HG02870 (cell line): ENCODE results near the gene PTPRN2.
"Not testable (repeated sequence)": the region's sequence is repeated elsewhere in the genome, so short reads cannot be mapped to it uniquely, and the experiment has no call there.

Experiments used
- ATAC-seq: cut with Tn5 transposase; IDR thresholded peaks from one replicate; pipeline ENCODE4 v1.9.1; 2021; ENCODE audit warnings: mild to moderate bottlenecking, moderate library complexity; ENCODE audit not compliant: unreplicated experiment

PTPRN2 gene

DNA sequence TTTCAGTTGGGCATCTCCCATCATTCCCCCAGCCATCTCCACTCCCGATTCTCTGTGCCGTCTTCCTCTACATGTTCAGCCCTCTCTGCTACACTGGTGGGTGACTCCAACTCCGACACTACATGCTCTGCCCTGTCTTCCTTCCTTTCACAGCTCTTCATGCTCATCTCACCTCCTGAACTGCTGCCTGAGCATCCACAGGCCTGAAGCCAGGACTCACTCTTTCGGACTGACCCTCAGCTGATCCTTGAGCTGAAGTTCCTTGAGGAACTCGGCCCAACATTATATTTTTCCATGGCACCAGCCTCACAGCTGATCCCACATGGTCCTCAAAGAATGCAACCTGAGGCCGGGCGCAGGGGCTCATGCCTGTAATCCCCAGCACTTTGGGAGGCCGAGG lies 538.4 kb downstream of the PTPRN2 start:
- ATAC-seq, result no peak

DNA sequence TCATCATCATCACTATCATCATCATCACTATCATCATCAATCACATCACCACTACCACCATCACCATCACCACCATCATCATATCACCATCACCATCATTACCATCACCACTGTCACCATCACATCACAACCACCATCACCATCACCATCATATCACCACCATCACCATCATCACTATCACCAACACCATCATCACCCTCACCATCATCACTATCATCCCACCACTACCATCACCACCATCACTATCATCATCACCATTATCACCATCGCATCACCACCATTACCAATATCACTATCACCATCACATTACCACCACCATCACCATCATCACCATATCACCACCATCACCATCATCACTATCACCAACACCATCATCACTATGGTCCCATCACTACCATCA lies 539.1 kb downstream of the PTPRN2 start:
- no peak for ATAC-seq

DNA sequence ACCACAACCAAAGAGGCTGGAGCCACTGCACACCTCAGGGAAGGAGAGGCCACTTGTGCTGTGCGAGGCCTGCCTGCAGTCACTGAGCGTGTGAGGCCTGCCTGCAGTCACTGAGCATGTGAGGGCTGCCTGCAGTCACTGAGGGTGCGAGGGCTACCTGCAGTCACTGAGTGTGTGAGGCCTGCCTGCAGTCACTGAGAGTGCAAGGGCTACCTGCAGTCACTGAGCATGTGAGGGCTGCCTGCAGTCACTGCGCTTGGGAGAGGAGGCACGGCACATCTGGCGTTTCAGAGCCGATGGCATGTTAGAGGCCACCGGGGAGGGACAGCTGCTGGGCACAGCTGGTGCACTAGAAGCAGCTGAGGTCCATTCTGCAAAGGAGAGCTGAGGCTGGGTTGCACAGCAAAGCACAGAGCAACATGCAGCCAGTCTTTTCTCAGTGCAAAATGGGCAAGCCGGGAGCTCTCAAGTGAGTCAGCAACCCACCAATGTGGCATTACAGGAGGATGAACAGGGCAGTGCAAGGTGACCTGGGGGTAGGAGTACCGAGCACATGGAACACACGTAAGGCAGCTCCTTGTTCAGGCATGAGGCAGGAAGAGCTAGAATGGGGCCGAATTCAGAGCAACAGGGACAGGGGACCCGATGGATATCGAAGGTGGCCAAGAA lies 540.1 kb downstream of the PTPRN2 start:
- no peak for ATAC-seq

DNA sequence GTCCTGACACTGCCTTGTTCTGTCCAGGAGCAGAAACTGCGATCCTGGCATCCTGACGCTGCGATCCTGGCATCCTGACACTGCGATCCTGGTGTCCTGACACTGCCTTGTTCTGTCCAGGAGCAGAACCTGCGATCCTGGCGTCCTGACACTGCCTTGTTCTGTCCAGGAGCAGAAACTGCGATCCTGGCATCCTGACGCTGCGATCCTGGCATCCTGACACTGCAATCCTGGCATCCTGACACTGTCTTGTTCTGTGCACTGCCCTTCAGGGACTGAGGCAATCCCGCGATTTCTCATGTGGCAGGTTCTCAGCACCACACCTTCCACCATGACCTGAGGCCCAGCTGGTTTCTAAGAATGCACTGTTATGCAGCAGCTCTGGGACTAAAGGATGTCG lies 541.4 kb downstream of the PTPRN2 start:
- not testable (repeated sequence) for ATAC-seq

DNA sequence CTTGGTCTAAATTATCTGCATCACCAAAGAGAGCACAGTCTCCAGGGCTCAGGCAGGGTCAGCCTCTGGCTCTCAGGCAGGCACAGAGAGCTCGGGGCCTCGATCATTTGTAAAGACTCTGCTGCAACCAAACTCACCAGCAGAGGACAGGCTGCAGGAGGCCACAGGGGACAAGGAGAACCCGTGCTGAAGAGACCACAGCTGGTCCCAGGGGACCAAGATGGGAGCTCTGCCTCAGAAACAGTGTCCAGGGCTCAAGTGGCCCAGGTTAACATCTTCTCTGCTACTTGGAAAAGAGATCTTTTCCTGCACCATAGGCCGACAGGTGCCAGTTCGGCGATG lies 543.2 kb downstream of the PTPRN2 start:
- ATAC-seq, result no peak

DNA sequence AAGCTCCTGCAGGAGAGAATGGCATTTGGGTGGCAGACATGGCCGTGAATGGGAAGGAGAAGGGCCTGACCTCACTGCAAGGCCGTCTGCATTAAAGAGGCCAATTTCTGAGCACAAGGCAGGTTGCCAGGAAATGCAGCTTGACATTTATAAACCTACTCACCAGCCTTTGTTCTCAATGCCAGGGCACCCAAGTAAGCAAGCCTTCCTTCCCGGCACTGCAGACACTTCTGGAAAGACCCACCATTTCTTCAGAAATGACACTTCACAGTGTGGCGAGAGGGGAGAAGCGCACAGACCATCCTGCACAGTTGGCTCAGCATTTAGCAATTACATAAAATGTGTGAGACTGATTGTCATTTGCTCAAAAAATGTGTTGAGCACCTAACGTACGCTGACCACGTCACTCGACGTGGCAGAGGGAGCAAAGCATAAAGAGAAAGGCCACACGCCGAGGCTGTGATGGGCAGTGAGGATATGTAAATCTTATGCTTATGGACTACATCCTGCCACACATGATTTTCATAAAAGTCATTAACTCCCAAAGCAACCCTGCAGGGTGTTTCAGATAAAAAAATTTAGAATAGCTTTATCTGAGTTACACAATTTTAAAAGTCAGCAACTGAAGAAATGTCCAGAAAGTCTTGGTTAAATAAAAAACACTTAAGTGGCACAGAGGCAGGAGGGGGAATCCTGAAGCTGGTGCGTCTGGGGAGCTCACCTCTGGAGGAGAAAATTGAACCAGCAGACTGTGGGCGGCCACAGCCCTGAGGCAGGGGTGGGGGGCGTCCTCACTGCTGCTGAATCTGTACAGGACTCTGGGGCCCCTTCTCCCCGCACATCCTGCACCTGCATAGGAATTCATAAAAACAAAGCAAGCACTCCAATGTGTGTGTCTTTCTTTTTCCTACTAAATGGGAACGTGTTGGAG lies 543.8 kb downstream of the PTPRN2 start:
- ATAC-seq, result no peak

DNA sequence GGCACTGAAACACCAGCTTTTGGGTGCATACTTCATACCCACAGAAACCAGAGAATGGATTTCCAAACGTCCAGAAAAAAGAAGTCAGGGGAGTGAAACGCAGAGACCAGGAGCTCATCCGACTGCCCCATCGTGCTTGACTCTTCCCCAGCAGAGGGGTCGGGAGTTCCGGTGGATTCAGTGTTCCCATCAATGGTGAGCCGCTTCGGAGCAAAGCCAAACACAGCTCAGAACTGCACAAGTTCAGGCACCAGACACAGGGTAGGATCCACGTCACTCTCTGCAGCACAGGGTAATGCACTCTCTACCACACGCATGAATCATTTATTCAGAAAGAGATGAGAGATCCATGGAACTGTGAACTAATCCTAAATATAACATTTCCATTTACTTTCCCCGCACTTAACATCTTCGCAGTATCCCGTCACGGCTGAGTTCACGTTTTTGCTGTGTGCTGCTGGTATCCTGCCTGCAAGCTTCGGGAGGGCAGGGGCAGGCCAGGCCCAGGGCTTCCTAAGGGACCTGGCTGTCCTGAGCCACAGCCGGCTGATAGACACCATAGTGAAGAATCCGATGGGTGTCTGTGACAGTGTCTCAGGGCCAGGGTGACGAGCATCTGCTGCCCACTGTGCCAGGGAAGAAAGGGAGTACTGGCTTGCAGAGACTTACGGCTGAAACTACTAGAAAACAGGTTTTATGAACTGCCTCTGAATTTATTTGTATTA lies 545.3 kb downstream of the PTPRN2 start:
- ATAC-seq, result no peak

DNA sequence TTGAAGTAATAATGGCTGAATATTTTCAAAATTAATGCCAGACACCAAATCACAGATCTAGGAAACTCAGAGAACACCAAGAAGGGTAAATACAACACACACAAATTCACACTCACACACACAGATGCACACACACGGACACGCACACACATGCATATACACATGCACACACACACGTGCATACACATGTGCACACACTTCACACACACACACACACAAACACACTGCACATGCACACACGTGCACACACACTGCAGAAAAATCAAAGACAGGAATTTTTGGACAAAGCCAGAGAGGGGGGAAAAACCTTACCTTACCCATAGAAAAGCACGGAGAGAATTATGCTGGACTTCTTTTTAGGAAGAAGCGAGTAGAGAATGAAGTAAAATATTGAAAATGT lies 547.4 kb downstream of the PTPRN2 start:
- no peak for ATAC-seq

DNA sequence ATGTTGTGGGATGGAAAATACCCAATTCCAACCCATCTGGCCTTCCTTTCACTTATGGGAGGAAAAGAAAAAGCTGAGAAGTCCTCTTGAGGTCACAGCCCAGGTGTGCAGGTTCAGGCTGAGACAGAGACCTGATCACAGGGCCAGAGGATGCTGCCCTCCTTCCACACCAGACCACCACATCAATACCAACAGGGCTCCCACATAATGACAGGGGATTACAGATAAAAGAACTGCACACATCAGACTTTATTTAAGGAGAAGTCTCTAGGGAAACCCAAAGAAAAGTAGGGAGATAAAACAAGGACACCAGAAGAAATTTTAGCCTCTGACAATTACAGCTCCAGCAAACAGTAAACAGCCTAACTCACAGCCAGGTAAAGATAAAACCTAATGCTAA lies 548.4 kb downstream of the PTPRN2 start:
- no peak for ATAC-seq

DNA sequence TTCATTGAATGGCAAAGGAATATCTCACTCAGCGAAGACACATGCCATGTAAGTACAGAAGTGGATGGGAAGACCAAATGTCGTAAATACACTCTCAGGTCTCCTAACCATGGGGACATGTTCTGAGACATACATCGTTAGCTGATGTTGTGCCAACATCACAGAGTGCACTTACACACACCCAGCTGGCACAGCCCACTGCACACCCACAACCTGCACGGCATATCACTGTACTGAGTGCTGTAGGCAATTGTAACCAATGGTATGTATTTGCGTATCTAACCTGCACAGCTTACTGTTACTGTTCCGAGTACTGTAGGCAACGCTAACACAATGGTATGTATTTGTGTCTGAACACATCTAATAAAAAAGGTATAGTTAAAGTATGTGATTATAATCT lies 550.4 kb downstream of the PTPRN2 start:
- no peak for ATAC-seq

DNA sequence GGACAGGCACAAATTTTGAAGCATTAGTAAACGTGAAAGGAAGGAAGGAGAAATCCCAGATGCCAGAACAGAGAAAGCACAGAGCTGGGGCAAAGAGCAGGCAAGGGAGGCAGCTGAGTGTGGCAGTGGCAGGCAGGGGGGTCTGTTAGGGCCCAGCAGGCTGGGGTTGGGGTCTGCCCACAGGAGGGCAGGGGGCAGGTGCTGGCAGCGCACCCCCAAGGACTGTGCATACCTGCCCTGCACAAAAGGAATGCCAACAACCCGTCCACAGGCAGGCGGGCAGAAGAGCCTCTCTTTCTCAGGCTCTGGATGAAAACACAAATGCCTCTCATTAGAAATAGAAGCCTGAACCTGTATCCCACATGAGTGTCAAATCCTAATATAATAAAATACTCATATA lies 552.3 kb downstream of the PTPRN2 start:
- no peak for ATAC-seq

DNA sequence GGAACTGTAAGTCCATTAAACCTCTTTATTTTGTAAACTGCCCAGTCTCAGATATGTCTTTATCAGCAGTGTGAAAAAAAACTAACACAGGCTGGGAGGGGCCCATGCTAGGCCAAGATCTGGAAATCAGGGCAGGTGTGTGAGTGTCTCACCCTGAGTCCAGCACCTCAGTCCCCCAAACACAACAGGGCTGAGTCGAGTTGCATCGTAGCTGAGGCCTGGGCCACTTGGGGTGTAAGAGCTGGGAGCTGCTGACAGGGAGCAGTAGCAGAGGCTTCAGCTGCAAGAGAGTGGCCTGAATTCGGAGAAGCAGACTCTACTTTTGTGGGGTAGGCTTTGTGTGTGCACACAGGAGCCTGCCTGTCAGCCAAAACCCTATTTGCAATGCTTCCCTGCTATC lies 553.1 kb downstream of the PTPRN2 start:
- ATAC-seq, result no peak

DNA sequence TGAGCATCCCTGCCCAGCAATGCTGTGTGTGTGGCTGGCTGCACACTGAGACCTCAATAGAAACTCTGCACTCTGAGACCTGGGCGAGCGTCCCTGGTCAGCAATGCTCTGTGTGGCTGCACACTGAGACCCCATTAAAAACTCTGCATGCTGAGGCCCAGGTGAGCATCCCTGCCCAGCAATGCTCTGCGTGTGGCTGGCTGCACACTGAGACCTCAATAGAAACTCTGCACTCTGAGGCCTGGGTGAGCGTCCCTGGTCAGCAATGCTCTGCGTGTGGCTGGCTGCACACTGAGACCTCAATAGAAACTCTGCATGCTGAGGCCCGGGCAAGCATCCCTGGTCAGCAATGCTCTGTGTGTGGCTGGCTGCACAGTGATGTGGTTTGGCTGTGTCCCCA lies 553.7 kb downstream of the PTPRN2 start:
- ATAC-seq, result not testable (repeated sequence)

DNA sequence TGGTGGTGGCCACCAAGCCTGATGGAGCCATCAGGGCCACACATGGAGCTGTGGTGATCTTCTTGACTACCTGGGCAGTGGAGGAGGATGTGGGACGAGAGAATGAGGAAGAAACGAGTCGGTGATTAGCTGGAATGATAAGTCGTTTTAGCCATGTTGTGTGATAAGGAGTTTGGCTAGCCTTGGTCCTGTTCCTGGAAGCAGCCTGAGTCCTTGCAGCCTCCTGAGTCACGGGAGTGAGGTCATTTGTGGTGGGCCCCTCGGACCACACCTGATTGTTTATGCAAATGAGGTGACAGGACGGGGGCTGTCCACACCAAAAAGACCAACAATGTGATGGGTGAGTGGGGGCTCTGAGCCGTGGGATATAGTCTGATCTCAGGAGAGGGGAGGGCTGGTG lies 554.4 kb downstream of the PTPRN2 start:
- no peak for ATAC-seq

DNA sequence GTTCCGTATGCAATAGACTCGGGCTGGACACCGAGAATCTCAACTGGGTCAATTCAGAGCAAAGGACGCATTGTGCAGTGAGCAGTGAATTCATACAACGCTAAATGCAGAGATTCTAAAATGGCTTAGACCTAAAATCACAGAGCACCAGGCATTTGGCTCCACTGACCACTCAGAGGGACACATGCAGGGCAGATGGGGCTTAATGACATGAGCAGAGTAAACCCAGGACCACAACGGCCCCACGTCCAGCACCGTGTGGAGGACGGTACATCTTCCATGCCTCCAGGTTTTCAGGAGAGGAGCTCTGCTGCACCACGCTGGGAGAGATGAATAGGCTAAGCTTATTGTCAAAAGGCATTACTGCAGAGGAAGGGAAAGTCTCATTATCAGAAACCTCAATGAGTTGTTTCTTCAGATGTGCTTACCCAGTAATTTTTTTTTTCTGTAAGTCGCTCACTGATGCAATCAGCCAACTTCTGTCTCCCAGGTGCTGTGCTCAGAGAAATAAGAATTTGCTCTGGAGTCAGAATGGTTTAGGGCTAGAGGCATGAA lies 555.0 kb downstream of the PTPRN2 start:
- no peak for ATAC-seq

DNA sequence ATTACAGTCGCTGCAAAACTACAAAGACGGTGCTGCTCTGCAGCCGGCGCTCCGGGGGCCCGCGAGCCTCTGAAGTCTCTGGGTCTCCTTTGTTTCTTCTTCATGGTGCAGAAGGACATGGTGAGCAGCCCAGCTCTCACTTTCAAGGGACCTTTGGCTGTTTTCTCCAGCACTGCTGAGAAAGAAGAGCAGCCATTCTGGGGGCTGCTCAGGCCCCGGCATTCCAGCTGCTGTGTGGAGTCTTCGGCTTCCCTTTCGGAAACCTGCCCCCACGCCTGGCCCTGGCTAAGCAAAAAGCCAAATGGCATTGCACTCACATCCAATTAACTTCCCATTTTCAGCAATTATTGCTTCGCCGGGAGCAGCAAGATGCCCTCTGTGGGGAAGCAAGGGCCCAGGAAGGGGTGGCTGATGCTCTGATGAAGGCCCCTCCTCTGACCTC lies 555.7 kb downstream of the PTPRN2 start:
- no peak for ATAC-seq

DNA sequence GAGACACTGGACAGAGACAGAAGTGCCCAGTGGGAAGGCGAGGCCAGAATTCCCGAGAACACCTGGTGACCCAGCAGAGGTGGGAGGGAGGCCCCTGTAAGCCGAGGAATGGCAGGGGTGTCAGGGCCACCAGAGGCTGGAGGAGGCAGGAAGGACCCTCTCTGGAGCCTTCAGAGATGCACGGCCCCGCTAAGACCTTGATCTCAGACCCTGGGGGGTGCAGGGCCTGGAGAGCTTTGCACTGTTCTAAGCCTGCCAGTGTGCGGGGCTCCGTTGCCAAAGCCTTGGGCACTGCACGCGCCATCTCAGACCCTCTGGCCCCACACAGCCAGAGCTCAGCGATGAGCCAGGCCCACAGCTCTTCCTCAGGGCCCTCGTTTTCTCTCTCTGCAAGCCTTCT lies 557.1 kb downstream of the PTPRN2 start:
- ATAC-seq, result no peak

DNA sequence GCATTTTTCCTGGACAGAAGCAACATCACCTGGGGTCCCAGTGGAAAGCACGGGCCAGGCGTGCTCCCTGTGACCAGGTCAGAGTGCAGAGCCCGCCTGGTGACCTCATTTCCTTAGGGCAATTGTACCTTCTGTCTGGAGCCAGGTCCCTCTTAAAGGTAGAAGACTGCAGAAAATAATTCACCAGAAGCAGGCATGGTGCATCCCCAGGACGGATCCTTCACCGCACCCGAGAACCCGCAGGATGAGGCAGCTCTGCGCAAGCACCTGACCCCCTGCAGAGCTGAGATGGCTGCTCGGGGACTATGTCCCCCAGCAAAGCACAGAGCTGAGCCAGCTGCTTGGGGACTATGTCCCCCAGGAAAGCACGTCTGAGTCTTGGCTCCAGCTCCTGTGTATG lies 557.6 kb downstream of the PTPRN2 start:
- no peak for ATAC-seq

DNA sequence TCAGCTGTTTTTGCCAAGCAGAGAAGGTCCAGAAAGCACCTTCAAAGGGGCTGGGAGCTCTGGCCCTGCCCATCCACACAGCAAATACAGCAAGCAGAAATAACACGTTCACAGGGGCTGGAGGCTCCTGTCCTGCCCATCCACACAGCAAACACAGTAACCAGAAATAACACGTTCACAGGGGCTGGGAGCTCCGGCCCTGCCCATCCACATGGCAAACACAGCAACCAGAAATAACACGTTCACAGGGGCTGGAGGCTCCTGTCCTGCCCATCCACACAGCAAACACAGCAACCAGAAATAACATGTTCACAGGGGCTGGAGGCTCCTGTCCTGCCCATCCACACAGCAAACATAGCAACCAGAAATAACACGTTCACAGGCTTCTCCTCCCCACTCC lies 558.1 kb downstream of the PTPRN2 start:
- no peak for ATAC-seq

DNA sequence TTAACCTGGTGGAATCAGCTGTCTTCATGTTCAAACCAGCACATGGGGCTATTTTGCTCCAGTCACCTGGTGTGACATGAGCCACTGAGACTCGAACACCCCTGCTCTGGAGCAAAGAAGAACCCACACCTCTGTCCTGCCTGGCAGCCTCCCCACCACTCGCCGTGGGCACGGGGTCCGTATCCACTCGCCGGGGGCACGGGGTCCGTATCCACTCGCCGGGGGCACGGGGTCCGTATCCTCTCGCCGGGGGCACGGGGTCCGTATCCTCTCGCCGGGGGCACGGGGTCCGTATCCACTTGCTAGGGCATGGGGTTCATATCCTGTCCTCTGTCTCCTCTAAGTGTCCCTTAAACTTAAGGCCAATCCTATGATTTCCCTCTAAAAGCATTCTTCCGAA lies 558.7 kb downstream of the PTPRN2 start:
- no peak for ATAC-seq

DNA sequence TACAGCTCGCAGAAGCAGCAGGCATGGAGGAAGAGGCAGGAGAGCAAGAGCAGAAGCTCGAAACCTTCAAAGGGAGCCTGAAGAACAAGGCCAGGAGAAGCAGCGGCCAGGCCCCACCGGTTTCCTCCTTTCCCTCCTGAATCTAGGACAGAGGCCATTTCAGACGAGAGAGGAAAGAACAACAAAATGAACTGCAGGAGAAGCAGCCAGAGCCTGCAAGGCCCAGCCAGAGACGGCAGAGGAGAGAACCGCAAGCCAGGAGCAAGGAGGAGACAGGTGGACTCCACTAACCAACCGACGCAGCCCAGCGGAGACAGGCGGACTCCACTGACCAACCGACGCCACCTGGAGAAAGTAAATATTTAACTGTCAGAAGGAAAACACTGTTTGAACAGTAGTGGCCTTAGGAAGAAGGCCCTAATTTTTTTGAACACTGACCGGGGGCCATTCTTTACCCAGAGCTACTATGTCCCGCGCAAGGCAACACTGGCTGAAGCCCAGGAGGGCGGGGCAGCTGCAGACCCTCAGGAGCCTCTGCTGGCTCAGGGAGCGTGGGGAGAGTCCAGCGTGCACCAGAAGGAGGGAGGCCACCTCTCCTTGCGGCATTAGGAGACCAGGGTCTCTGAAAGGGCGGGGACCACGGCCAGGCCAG lies 559.2 kb downstream of the PTPRN2 start:
- ATAC-seq, result no peak
